Kidney (tissue), 14 donors: Measurements from ENCODE around the gene MYCL. TPM values are rescaled to one million over a fixed set of nuclear protein-coding genes. Genes with fewer than 3 reads are reported as not detected.

ENCODE experiments used
- DNase-seq, 5 donors: peaks; one replicate each; pipeline ENCODE4 v3.0.0-alpha.2; 2013 to 2020
- FAIRE-seq: peaks from 2 replicates; lab custom pipeline; 2012; peaks lifted over from hg19 to GRCh38; lab: Jason Lieb, UNC
- H3K27ac ChIP-seq, 2 donors: one replicate each; pipeline ENCODE4 v1.7.0; 2013; ENCODE audit warnings: low read depth in 2 of 2, low read length in 2 of 2, inconsistent platforms in 1 of 2
- H3K27me3 ChIP-seq: one replicate; pipeline ENCODE4 v1.7.1; 2013; ENCODE audit warnings: low read length, inconsistent platforms; ENCODE audit not compliant: control insufficient read depth, insufficient read depth
- H3K36me3 ChIP-seq, 3 donors: one replicate each; pipeline versions ENCODE4 v1.7.0 to v1.7.1; 2013; ENCODE audit warnings: low read length in 3 of 3, control low read depth in 1 of 3, inconsistent platforms in 1 of 3; ENCODE audit not compliant: insufficient read depth in 3 of 3, control insufficient read depth in 2 of 3
- H3K4me1 ChIP-seq, 3 donors: one replicate each; pipeline versions ENCODE4 v1.7.0 to v1.7.1; 2013; ENCODE audit warnings: low read length in 3 of 3, inconsistent platforms in 1 of 3, low read depth in 1 of 3; ENCODE audit not compliant: control insufficient read depth in 2 of 3, insufficient read depth in 2 of 3
- H3K4me3 ChIP-seq, 3 donors: one replicate each; pipeline versions ENCODE4 v1.7.0 to v1.8.1; 2013; ENCODE audit warnings: low read length in 3 of 3, control low read depth in 1 of 3, inconsistent platforms in 1 of 3
- H3K9ac ChIP-seq, 3 donors: one replicate each; pipeline versions ENCODE4 v1.7.0 to v1.7.1; 2013; ENCODE audit warnings: low read length in 3 of 3, control low read depth in 1 of 3, inconsistent platforms in 1 of 3
- H3K9me3 ChIP-seq, 3 donors: one replicate each; pipeline versions ENCODE4 v1.7.0 to v1.7.1; 2013; ENCODE audit warnings: low read length in 3 of 3, control low read depth in 1 of 3, inconsistent platforms in 1 of 3; ENCODE audit not compliant: control insufficient read depth in 2 of 3, insufficient read depth in 1 of 3
- CTCF ChIP-seq: IDR thresholded peaks from 3 replicates; pipeline ENCODE4 v1.5.1; 2012; ENCODE audit warnings: mild to moderate bottlenecking, moderate library complexity, borderline replicate concordance; ENCODE audit not compliant: insufficient read depth; ENCODE audit errors: extremely low read depth
- intact Hi-C: fragments of 100-400 bp; cut with DNase I; formaldehyde crosslinking; loops from one replicate; pipeline ENCODE4 v1.11.1; 2022
- polyA plus RNA-seq: library from polyadenylated mRNA; stranded (reverse); fragments of 350-450 nt; fragmentation: Illumina TruSeq; extraction: RNeasy Lipid Tissue Mini Kit (QIAGEN cat#74804); gene quantifications from one replicate; pipeline ENCODE4 v1.2.3, GENCODE V29; 2014; ENCODE audit warnings: low read depth, low replicate concordance; ENCODE audit not compliant: insufficient read depth
- total RNA-seq: library from RNA; stranded (reverse); fragmentation: NEBNext Ultra II Directional; extraction: Animal tissue kit (Norgen Biotek cat#: 25700); gene quantifications from one replicate; pipeline ENCODE4 v1.2.1, GENCODE V29; 2021
- donor health status: control.
- donor health status: control.
- donor health status: control.
- donor health status: control.
- donor health status: control.
- donor health status: DM: yes; HTN: yes; CAD: no.
- donor health status: Normal renal cell carcinoma (clear cell type).

The MYCL gene
- total and polyA plus RNA-seq, 2 donors from 2014 or later = 1.7 to 4.2 TPM

- TF ChIP-seq CTCF = no peak
- peaks cover 4% of the 10 kb centered on the region for H3K27me3 ChIP-seq
Observed at GRCh38 chr1:39899611-39900538, 1.8 kb downstream of the MYCL start.

GRCh38 chr1:39898648-39899603, 2.8 kb downstream of the MYCL start:
- no peak for FAIRE-seq

More at GRCh38 chr1:39899611-39900538, 1.8 kb downstream of the MYCL start:
- no peaks in the 10 kb centered on the region for H3K36me3 ChIP-seq
- H3K27ac ChIP-seq = no peak overlapping the region
- peak overlapping the region in 1 of 3 donors; percentile 59 for H3K4me3 ChIP-seq
- H3K4me1 ChIP-seq = peaks cover 0 to 3% (median 2%) of the 10 kb centered on the region in 3 donors
- FAIRE-seq (no peak), DNase-seq (no peak)
- intact Hi-C loops = no loop called here
- no peaks in the 10 kb centered on the region for H3K9me3 ChIP-seq
- no peak overlapping the region for H3K9ac ChIP-seq

GRCh38 chr1:39898191-39898590, 3.5 kb downstream of the MYCL start:
- peaks cover 0 to 5% (median 3%) of the 10 kb centered on the region in 3 donors for H3K4me1 ChIP-seq
- no peak for TF ChIP-seq CTCF

More at GRCh38 chr1:39898648-39899603, 2.8 kb downstream of the MYCL start:
- Histone ChIP-seq H3K9ac (no peak overlapping the region), H3K9me3 (no peaks in the 10 kb centered on the region), H3K4me1 (peaks cover 0 to 3% (median 2%) of the 10 kb centered on the region in 3 donors), H3K36me3 (no peaks in the 10 kb centered on the region), H3K27me3 (peaks cover 4% of the 10 kb centered on the region), H3K4me3 (no peak overlapping the region), H3K27ac (no peak overlapping the region)
- DNase-seq = peak in 4 of 5 donors; percentile 84 to 91 (median 90)
- TF ChIP-seq CTCF = no peak
- intact Hi-C loops = no loop called here

More at GRCh38 chr1:39898191-39898590, 3.5 kb downstream of the MYCL start:
- no peak overlapping the region for H3K9ac ChIP-seq
- no peak overlapping the region for H3K4me3 ChIP-seq
- FAIRE-seq (no peak), DNase-seq (peak in 1 of 5 donors; percentile 49)
- no peak overlapping the region for H3K27ac ChIP-seq
- peaks cover 3% of the 10 kb centered on the region for H3K27me3 ChIP-seq
- no peaks in the 10 kb centered on the region for H3K9me3 ChIP-seq
- H3K36me3 ChIP-seq = no peaks in the 10 kb centered on the region
- intact Hi-C loops = no loop called here
